GM19438 (cell line): Measurements from ENCODE around the gene PMEL.
"Not testable (repeated sequence)": the region's sequence is repeated elsewhere in the genome, so short reads cannot be mapped to it uniquely, and the experiment has no call there.

Source experiments
- ATAC-seq: cut with Tn5 transposase; IDR thresholded peaks from one replicate; pipeline ENCODE4 v1.9.1; 2021; ENCODE audit warnings: low read depth; ENCODE audit not compliant: unreplicated experiment

The PMEL gene

GRCh38 chr12:55965941-55966407 is at the start of gene PMEL:
TSS of gene PMEL (minus strand) at chr12:55966042. CDS start at chr12:55966011, 31 bp downstream.
- no peak for ATAC-seq

GRCh38 chr12:56014205-56014604 is 48.4 kb upstream of the PMEL start:
- ATAC-seq: no peak

GRCh38 chr12:56013482-56013881 is 47.6 kb upstream of the PMEL start:
- no peak for ATAC-seq

- ATAC-seq: no peak
Observed at GRCh38 chr12:56011509-56012090, 45.8 kb upstream of the PMEL start.

DNA sequence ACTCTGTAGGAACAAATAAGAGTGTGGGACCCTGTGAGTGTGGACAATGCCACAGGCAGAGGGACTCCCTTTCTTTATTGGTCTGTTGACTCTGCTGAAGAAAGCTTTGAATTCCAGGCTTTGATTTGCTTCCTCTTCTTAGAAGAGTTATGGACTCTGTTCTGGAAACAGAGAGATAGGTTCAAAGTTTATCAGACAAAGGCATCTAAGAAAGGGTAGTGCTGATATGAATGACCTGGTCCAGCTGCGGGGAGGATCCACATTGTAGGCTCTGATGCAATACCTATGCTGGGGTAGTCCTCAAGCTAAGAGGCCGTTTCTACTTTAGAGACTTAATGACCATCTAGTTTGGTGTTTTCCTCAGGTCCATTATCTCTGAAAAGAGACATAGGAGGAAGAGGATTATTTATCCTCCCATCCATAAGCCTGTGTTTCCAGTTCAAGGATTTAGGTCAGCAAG is 44.3 kb upstream of the PMEL start:
- ATAC-seq: no peak

GRCh38 chr12:56007564-56008559 is 42.0 kb upstream of the PMEL start:
- peak; percentile 50 for ATAC-seq

GRCh38 chr12:56004211-56004610 is 38.4 kb upstream of the PMEL start:
- no peak for ATAC-seq

- ATAC-seq: not testable (repeated sequence)
Observed at GRCh38 chr12:56003376-56003775, 37.5 kb upstream of the PMEL start.

- ATAC-seq: no peak
Observed at GRCh38 chr12:56001487-56002100, 35.8 kb upstream of the PMEL start.

DNA sequence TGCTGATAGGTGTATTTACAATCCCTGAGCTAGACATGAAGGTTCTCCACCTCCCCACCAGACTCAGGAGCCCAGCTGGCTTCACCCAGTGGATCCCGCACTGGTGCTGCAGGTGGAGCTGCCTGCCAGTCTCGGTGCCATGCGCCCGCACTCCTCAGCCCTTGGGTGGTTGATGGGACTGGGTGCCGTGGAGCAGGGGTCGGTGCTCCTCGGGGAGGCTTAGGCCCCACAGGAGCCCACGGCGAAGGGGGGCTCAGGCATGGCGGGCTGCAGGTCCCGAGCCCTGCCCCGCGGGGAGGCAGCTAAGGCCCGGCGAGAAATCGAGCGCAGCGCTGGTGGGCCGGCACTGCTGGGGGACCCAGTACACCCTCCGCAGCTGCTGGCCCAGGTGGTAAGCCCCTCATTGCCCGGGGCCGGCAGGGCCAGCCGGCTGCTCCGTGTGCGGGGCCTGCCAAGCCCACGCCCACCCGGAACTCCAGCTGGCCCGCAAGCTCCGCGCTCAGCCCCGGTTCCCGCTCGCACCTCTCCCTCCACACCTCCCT is 34.2 kb upstream of the PMEL start:
- not testable (repeated sequence) for ATAC-seq

- not testable (repeated sequence) for ATAC-seq
Observed at GRCh38 chr12:55999522-55999921, 33.7 kb upstream of the PMEL start.

GRCh38 chr12:55997535-55997859 is 31.7 kb upstream of the PMEL start:
- peak; percentile 4 for ATAC-seq

GRCh38 chr12:55996715-55997534 is 31.1 kb upstream of the PMEL start, which contains the start of gene SUOX:
TSS of gene SUOX (plus strand) at chr12:55997276. CDS start at chr12:56002222, 4,946 bp downstream.
- peak; percentile 99 for ATAC-seq

- ATAC-seq: no peak
Observed at GRCh38 chr12:55996201-55996714, 30.4 kb upstream of the PMEL start.

DNA sequence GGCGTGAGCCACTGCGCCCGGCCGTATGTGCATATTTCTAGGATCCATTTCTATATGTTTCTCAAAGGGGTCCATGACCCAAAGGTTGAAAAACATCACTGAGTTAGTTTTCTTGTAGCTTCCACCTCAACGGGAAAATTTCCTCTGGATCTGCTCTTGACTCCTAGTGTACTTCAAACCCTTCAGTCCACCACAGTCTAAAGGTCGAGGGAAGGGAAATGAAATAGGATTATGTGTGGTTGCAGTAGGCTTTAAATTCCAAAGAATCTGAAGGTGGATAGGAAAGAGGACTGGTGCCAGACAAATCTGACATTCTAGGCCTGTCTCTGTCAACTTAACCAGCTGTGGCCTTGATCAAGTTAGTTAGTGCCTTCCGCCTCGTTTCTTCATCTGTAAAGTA is 29.5 kb upstream of the PMEL start:
- ATAC-seq: no peak

GRCh38 chr12:55993230-55993853 is 27.5 kb upstream of the PMEL start:
- ATAC-seq: no peak

GRCh38 chr12:55991110-55991509 is 25.3 kb upstream of the PMEL start:
- no peak for ATAC-seq

DNA sequence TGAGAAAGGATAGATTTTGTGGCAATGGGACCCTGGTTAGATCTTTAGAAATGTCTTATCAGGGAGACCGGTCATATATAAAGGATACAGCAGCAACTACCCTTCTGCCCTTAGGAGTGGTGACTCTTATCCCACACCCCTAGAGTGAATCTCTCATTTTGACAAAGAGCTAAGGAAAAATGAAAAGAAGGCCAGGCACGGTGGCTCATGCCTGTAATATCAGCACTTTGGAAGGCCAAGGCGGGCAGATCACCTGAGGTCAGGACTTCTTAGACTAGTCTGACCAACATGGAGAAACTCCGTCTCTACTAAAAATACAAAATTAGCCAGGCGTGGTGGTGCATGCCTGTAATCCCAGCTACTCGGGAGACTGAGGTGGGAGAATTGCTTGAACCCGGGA is 20.1 kb upstream of the PMEL start:
- not testable (repeated sequence) for ATAC-seq

DNA sequence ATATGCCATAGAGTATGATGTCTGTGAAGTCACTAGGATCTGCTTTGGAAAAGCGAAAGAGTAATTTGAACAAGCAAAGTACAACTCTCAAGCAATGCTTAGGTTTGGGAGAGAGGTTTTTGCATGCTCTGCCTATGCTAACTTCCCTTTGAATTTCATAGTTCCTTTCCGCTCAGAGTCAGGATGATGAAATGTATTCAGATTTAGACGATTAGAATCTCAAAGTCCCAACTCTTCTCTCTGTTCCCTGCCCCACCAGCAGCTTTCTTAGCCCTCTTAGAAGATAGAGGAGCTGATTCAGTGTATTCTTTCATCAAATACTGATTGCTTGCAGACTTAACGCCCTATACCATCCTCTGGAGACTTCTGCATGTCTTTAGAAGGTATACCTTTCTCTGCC is 19.5 kb upstream of the PMEL start:
- no peak for ATAC-seq
